HepG2 (cell line): ENCODE measurements around the gene SNCAIP. TPM values are rescaled to one million over a fixed set of nuclear protein-coding genes. Genes with fewer than 3 reads are reported as not detected.

Source experiments
- ATAC-seq: fragments of 200-7000 bp; cut with Tn5 transposase; 3 replicates; pipeline ENCODE4 v1.9.1; 2020; ENCODE audit warnings: mild to moderate bottlenecking, moderate library complexity
- BruUV-seq: library from RNA; stranded (reverse); fragments of 400-500 nt; replicated peaks from 2 replicates; lab custom pipeline; 2021; lab: Mats Ljungman, UMichigan
- CTCF ChIA-PET: fragments of 300-600 bp; formaldehyde crosslinking; extraction: SDS; loops from one replicate; lab custom pipeline; 2021; ENCODE audit warnings: low total read pairs, inconsistent platforms, low intra/inter-chr PET ratio; lab: Yijun Ruan, JAX
- POLR2A ChIA-PET: fragments of 350-600 bp; sonication (Branson Sonifier 250); formaldehyde crosslinking; loops from one replicate; lab custom pipeline; 2020; ENCODE audit warnings: antibody characterized with exemption, inconsistent platforms; lab: Yijun Ruan, JAX
- DNase-seq: peaks from one replicate; pipeline ENCODE4 v3.0.0-alpha.2; 2015; ENCODE audit warnings: low spot score
- FAIRE-seq: peaks from 3 replicates; lab custom pipeline; 2011; peaks lifted over from hg19 to GRCh38; lab: Jason Lieb, UNC
- H2AFZ ChIP-seq: one replicate; pipeline ENCODE4 v1.6.1; 2011; ENCODE audit warnings: low read length, inconsistent platforms
- H3K27ac ChIP-seq: fragments of 300-600 bp; 3 replicates; pipeline ENCODE4 v1.8.0; 2011; ENCODE audit warnings: mixed run types, mild to moderate bottlenecking, mixed read lengths, low read length, inconsistent platforms; ENCODE audit not compliant: insufficient read depth; ENCODE audit errors: extremely low read length
- H3K27me3 ChIP-seq, 2 experiments: fragments of 200-600 bp in 1 of 2; 2 replicates in 1 of 2; 3 replicates in 1 of 2; pipeline versions ENCODE4 v1.6.0 to v1.8.0; 2011; ENCODE audit warnings: low read length in 2 of 2, mild to moderate bottlenecking in 2 of 2, moderate library complexity in 2 of 2, inconsistent platforms in 1 of 2; ENCODE audit not compliant: insufficient read depth in 2 of 2, control insufficient read depth in 1 of 2
- H3K36me3 ChIP-seq, 2 experiments: fragments of 200-600 bp in 1 of 2; replicated peaks in 1 of 2; 2 replicates in 1 of 2; 3 replicates in 1 of 2; pipeline versions ENCODE4 v1.5.1 to v1.8.0; 2011; ENCODE audit warnings: low read length in 2 of 2, inconsistent platforms in 1 of 2; ENCODE audit not compliant: insufficient read depth in 2 of 2, control insufficient read depth in 1 of 2
- H3K4me1 ChIP-seq: 2 replicates; pipeline ENCODE4 v1.5.1; 2012; ENCODE audit warnings: low read length, inconsistent platforms; ENCODE audit not compliant: insufficient read depth
- H3K4me2 ChIP-seq: 2 replicates; pipeline ENCODE4 v1.6.0; 2011; ENCODE audit warnings: low read depth, low read length, inconsistent platforms
- H3K4me3 ChIP-seq, 3 experiments: fragments of 200-600 bp in 1 of 3; sonication (generic), shearing (Covaris generic) in 1 of 3; replicated peaks in 1 of 3; 2 replicates each; pipeline ENCODE4 v1.5.1; 2011 to 2016; ENCODE audit warnings: low read length in 3 of 3, inconsistent platforms in 2 of 3, low read depth in 2 of 3, mild to moderate bottlenecking in 2 of 3, control low read depth in 1 of 3, mixed read lengths in 1 of 3; ENCODE audit not compliant: insufficient read depth in 1 of 3
- H3K79me2 ChIP-seq: one replicate; pipeline ENCODE4 v1.6.1; 2011; ENCODE audit warnings: low read length, inconsistent platforms; ENCODE audit not compliant: insufficient read depth
- H3K9ac ChIP-seq: 2 replicates; pipeline ENCODE4 v1.6.0; 2011; ENCODE audit warnings: mild to moderate bottlenecking, low read depth, low read length, inconsistent platforms; ENCODE audit not compliant: insufficient read depth
- H3K9me3 ChIP-seq: 2 replicates; pipeline ENCODE4 v1.5.1; 2012; ENCODE audit warnings: mild to moderate bottlenecking, low read length
- H4K20me1 ChIP-seq: 2 replicates; pipeline ENCODE4 v1.6.0; 2011; ENCODE audit warnings: inconsistent platforms, mild to moderate bottlenecking, low read length, moderate library complexity; ENCODE audit not compliant: insufficient read depth
- BHLHE40 ChIP-seq: IDR thresholded peaks from 2 replicates; pipeline ENCODE4 v1.6.1; 2011; ENCODE audit warnings: low read length, improper control_type of control experiment
- DMAP1 ChIP-seq: IDR thresholded peaks from 2 replicates; pipeline ENCODE4 v1.6.1; 2016
- GABPB1 ChIP-seq: IDR thresholded peaks from 2 replicates; pipeline ENCODE4 v1.6.1; 2016; ENCODE audit warnings: mild to moderate bottlenecking, missing genetic modification reagents, moderate library complexity, missing compliant biosample characterization
- KLF12 ChIP-seq: sonication (generic); formaldehyde crosslinking; IDR thresholded peaks from 2 replicates; pipeline ENCODE4 v1.4.0; 2020; ENCODE audit warnings: missing genetic modification reagents, borderline replicate concordance
- MLLT10 ChIP-seq: sonication (generic); formaldehyde crosslinking; IDR thresholded peaks from 2 replicates; pipeline ENCODE4 v1.4.0; 2020; ENCODE audit warnings: missing genetic modification reagents
- RFXANK ChIP-seq: IDR thresholded peaks from 2 replicates; pipeline ENCODE4 v1.6.1; 2016
- SAP130 ChIP-seq: IDR thresholded peaks from 2 replicates; pipeline ENCODE4 v1.6.1; 2016; ENCODE audit warnings: low read depth
- SIX4 ChIP-seq: sonication (generic); formaldehyde crosslinking; IDR thresholded peaks from 2 replicates; pipeline ENCODE4 v1.4.0; 2020; ENCODE audit warnings: missing genetic modification reagents
- ZKSCAN5 ChIP-seq: sonication (generic); formaldehyde crosslinking; IDR thresholded peaks from 2 replicates; pipeline ENCODE4 v1.5.1; 2020; ENCODE audit warnings: mild to moderate bottlenecking, missing genetic modification reagents
- ZNF136 ChIP-seq: sonication (generic); formaldehyde crosslinking; IDR thresholded peaks from 2 replicates; pipeline ENCODE4 v1.8.1; 2022; ENCODE audit warnings: low read depth, mild to moderate bottlenecking, moderate library complexity, missing genetic modification reagents
- ZNF501 ChIP-seq: sonication (generic); formaldehyde crosslinking; IDR thresholded peaks from 2 replicates; pipeline ENCODE4 v1.5.1; 2020; ENCODE audit warnings: mild to moderate bottlenecking, moderate library complexity, missing genetic modification reagents
- ZNF552 ChIP-seq: sonication (generic); formaldehyde crosslinking; IDR thresholded peaks from 2 replicates; pipeline ENCODE4 v1.9.0; 2022; ENCODE audit warnings: missing genetic modification reagents, mild to moderate bottlenecking, borderline replicate concordance
- WGBS: methylation state at CpG from one replicate; pipeline ENCODE4 v1.1.6; 2017; ENCODE audit warnings: low lambda C conversion rate; 5-methylcytosine and 5-hydroxymethylcytosine counted together
- in situ Hi-C: cut with HindIII; loops from 2 replicates; pipeline ENCODE4 v1.10.0; 2017; ENCODE audit warnings: low pct_unique_long_range_greater_than_20kb; ENCODE audit not compliant: extremely low pct_ligation_motif_present
- intact Hi-C: fragments of 100-400 bp; cut with micrococcal nuclease; formaldehyde crosslinking; loops from one replicate; pipeline ENCODE4 v1.10.0; 2022; ENCODE audit not compliant: unreplicated experiment
- polyA plus RNA-seq, 8 experiments: library from polyadenylated mRNA; depleted of rRNA in 3 of 8; stranded (reverse) in 7 of 8; unstranded in 1 of 8; fragments of >200 nt; fragmentation: Illumina TruSeq in 4 of 8; extraction: Trizol in 4 of 8; gene quantifications; 2 replicates each; pipeline versions ENCODE4 v1.2.1 to v1.2.3, GENCODE V29; 2011 to 2016; ENCODE audit warnings: low read depth in 4 of 8, missing spikeins in 1 of 8, mixed read lengths in 1 of 8; ENCODE audit not compliant: insufficient read depth in 1 of 8
- total RNA-seq, 5 experiments: library from RNA; depleted of rRNA; stranded (reverse); fragments of >200 nt; fragmentation: Illumina TruSeq; extraction: Trizol; gene quantifications; 2 replicates each; pipeline ENCODE4 v1.2.3, GENCODE V29; 2016; ENCODE audit warnings: low read depth in 1 of 5
- TF ChIP-seq, protein P1 (sequence below), 2 experiments: sonication (generic) in 1 of 2; formaldehyde crosslinking in 1 of 2; IDR thresholded peaks; 2 replicates each; pipeline versions ENCODE4 v1.4.0 to v1.6.1; 2016 to 2020; ENCODE audit warnings: borderline replicate concordance in 1 of 2, low read depth in 1 of 2, mild to moderate bottlenecking in 1 of 2, missing genetic modification reagents in 1 of 2

The SNCAIP gene
- total and polyA plus RNA-seq, 2 of the 13 experiments (the other 11 are each of a cell fraction or from before 2014, with no cell fraction given): not detected

DNA sequence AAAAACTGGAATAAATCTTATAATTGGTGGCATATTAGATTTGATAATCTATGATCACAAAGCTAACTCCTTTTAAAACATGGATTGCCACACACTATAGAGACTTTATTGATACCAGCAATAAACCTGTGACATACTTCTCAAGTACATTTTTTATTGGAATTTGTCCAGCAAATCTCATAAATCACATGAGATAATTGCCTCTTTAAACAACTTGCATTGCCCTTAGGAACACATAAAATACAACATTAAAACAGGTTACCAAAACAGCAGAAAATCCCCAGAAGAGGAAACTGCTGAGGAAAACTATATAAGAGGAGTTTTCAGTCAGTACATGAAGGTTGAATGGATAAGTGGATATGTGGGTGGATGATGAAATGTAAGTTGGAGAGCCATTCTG lies 124.6 kb downstream of the SNCAIP start (continued):
- TF ChIP-seq, protein P1, sequence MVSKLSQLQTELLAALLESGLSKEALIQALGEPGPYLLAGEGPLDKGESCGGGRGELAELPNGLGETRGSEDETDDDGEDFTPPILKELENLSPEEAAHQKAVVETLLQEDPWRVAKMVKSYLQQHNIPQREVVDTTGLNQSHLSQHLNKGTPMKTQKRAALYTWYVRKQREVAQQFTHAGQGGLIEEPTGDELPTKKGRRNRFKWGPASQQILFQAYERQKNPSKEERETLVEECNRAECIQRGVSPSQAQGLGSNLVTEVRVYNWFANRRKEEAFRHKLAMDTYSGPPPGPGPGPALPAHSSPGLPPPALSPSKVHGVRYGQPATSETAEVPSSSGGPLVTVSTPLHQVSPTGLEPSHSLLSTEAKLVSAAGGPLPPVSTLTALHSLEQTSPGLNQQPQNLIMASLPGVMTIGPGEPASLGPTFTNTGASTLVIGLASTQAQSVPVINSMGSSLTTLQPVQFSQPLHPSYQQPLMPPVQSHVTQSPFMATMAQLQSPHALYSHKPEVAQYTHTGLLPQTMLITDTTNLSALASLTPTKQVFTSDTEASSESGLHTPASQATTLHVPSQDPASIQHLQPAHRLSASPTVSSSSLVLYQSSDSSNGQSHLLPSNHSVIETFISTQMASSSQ (IDR thresholded peaks at IDR 0.05; ENCODE audit: low read depth): no peak
- TF ChIP-seq, protein P1 (CRISPR knock-in tag; IDR thresholded peaks at IDR 0.05; ENCODE audit: borderline replicate concordance): no peak
- TF ChIP-seq KLF12 (CRISPR knock-in tag): no peak
- no peak for TF ChIP-seq ZKSCAN5 (CRISPR knock-in tag)
- no peak for TF ChIP-seq BHLHE40
- TF ChIP-seq, all 625 proteins: peak for 0

DNA sequence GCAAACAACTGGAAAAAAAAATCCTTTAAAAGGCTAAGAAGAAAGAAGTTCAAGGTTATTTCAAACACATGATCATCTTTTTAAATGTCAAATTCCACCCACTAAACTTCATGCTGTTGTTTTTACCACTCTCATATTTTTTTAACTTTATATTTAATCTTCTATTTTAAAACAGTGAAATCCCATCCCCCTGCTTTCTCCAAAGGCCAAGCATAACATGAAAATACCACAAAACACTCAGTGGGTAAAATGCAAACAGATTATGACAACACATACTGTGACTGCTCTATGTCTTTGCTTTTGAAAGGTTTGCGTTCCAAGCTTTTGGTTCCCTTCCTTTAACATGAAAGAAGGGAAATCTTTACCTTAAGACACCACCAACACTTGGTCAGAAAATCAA lies 127.6 kb downstream of the SNCAIP start:
- Histone ChIP-seq H3K4me2 (no peak overlapping the region), H3K79me2 (no peaks in the 10 kb centered on the region), H3K27ac (no peak overlapping the region), H3K27me3 (no peaks in the 10 kb centered on the region), H3K9me3 (no peaks in the 10 kb centered on the region), H3K4me1 (no peaks in the 10 kb centered on the region), H4K20me1 (no peaks in the 10 kb centered on the region), H3K4me3 (no peak overlapping the region), H2AFZ (no peak overlapping the region), H3K9ac (no peak overlapping the region), H3K36me3 (no peaks in the 10 kb centered on the region)
- ATAC-seq (no peak), FAIRE-seq (no peak), DNase-seq (no peak)
- ChIA-PET CTCF (no interaction called here), POLR2A (no interaction called here)
- intact Hi-C loops (no loop called here), in situ Hi-C loops (no loop called here)
- TF ChIP-seq GABPB1 (CRISPR knock-in tag) (no peak), MLLT10 (no peak), RFXANK (CRISPR knock-in tag) (no peak), ZNF136 (CRISPR knock-in tag) (no peak), DMAP1 (no peak), ZNF552 (no peak), SAP130 (CRISPR knock-in tag) (no peak), ZNF501 (CRISPR knock-in tag) (no peak), SIX4 (no peak)
- BruUV-seq: no TSS peak
- 67% methylated on average over 1 of the region's 1 CpG for WGBS
